ENCODE results near the gene CRY1. TPM values are rescaled to one million over a fixed set of nuclear protein-coding genes. Genes with fewer than 3 reads are reported as not detected.

CRY1 gene
- total RNA-seq, 2 experiments from 2014 or later = 70.7 to 77.4 TPM

GRCh38 chr12:106964526-106964925 is 128.8 kb downstream of the CRY1 start:
- CTCF ChIA-PET = interaction anchor here (1.5 kb wide), 1 partner anchor 12 kb away, joined by 4 read pairs; no protein-coding TSS in a partner anchor
- H3K27me3 Mint-ChIP-seq = no peaks in the 10 kb centered on the region
- POLR2A ChIA-PET = no interaction called here

DNA sequence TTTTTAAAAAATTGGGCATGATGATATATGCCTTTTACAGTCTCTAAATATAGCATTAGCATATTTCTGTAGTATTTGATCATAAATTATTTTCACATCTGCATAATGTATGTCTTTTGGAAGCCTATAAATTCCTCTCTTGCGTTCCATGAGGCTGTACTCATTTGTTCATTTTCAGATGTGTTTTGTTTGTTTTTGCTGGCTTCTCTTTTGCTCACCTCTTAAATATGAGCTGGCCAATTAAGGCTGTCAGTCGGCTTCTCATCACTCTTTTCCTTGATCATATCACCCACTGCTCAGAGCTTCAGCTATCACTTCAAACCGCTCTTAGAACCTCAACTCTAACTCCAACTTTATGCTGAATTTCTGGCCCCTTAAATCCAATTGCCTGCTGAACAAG is 131.1 kb downstream of the CRY1 start:
- Mint-ChIP-seq H3K9me3 (no peaks in the 10 kb centered on the region), H3K27ac (no peak overlapping the region), H3K36me3 (ENCODE audit: low read depth) (peaks cover 50% of the 10 kb centered on the region), H3K4me3 (no peak overlapping the region), H3K27me3 (no peaks in the 10 kb centered on the region), H3K4me1 (ENCODE audit: low read depth) (peaks cover 65% of the 10 kb centered on the region)
- ChIA-PET CTCF (interaction anchor here (0.9 to 1.3 kb wide), 2 partner anchors 15 to 143 kb away, joined by 3 to 4 read pairs; no protein-coding TSS in a partner anchor), POLR2A (no interaction called here)
- DNase-seq (no peak), ATAC-seq (ENCODE audit: poor library complexity) (no peak)
- Histone ChIP-seq H3K4me3 (ENCODE audit: low read length) (no peak overlapping the region), H3K27me3 (ENCODE audit: control insufficient read depth in 1 of 2, insufficient read depth in 2 of 2, low read length in 2 of 2) (no peaks in the 10 kb centered on the region), H3K36me3 (ENCODE audit: insufficient read depth, low read length) (peaks cover 19% of the 10 kb centered on the region), H3K9me3 (ENCODE audit: control insufficient read depth in 1 of 2, insufficient read depth in 1 of 2, low read length in 2 of 2) (no peaks in the 10 kb centered on the region), H3K27ac (ENCODE audit: low read depth in 1 of 2, low read length in 2 of 2) (no peak overlapping the region), H3K4me1 (ENCODE audit: insufficient read depth, low read length) (peaks cover 4% of the 10 kb centered on the region)
- intact Hi-C loops (cut with DNase I, micrococcal nuclease) = no loop called here
- no peak for TF ChIP-seq CTCF (IDR thresholded peaks at IDR 0.05)

More at GRCh38 chr12:106964526-106964925, 128.8 kb downstream of the CRY1 start:
- no peak overlapping the region for H3K4me3 Mint-ChIP-seq
- peaks cover 67% of the 10 kb centered on the region for H3K36me3 Mint-ChIP-seq (ENCODE audit: low read depth)
- no peak overlapping the region for H3K4me3 ChIP-seq (ENCODE audit: low read length)
- no peaks in the 10 kb centered on the region for H3K4me1 ChIP-seq (ENCODE audit: insufficient read depth, low read length)
- DNase-seq = no peak
- peaks cover 19% of the 10 kb centered on the region for H3K36me3 ChIP-seq (ENCODE audit: insufficient read depth, low read length)
- ATAC-seq (ENCODE audit: poor library complexity) = no peak
- peak overlapping the region; percentile 9 for H3K27ac Mint-ChIP-seq
- H3K4me1 Mint-ChIP-seq (ENCODE audit: low read depth) = peaks cover 44% of the 10 kb centered on the region
- H3K27me3 ChIP-seq (ENCODE audit: control insufficient read depth in 1 of 2, insufficient read depth in 2 of 2, low read length in 2 of 2) = no peaks in the 10 kb centered on the region
- H3K27ac ChIP-seq (ENCODE audit: low read depth in 1 of 2, low read length in 2 of 2) = no peak overlapping the region
- no peak for TF ChIP-seq CTCF (IDR thresholded peaks at IDR 0.05)
- H3K9me3 ChIP-seq (ENCODE audit: control insufficient read depth in 1 of 2, insufficient read depth in 1 of 2, low read length in 2 of 2) = no peaks in the 10 kb centered on the region
- intact Hi-C loops (cut with DNase I, micrococcal nuclease) = loop anchor here in 1 of 2 experiments (2.0 kb wide), 1 partner anchor 18 kb away; no protein-coding TSS in a partner anchor
- H3K9me3 Mint-ChIP-seq = no peaks in the 10 kb centered on the region

- Histone ChIP-seq H3K4me1 (ENCODE audit: insufficient read depth, low read length) (peaks cover 4% of the 10 kb centered on the region), H3K27ac (ENCODE audit: low read depth in 1 of 2, low read length in 2 of 2) (no peak overlapping the region), H3K27me3 (ENCODE audit: control insufficient read depth in 1 of 2, insufficient read depth in 2 of 2, low read length in 2 of 2) (no peaks in the 10 kb centered on the region), H3K9me3 (ENCODE audit: control insufficient read depth in 1 of 2, insufficient read depth in 1 of 2, low read length in 2 of 2) (no peaks in the 10 kb centered on the region), H3K36me3 (ENCODE audit: insufficient read depth, low read length) (peaks cover 14% of the 10 kb centered on the region), H3K4me3 (ENCODE audit: low read length) (no peak overlapping the region)
- H3K27me3 Mint-ChIP-seq = no peaks in the 10 kb centered on the region
- H3K36me3 Mint-ChIP-seq (ENCODE audit: low read depth) = peaks cover 48% of the 10 kb centered on the region
- H3K4me1 Mint-ChIP-seq (ENCODE audit: low read depth) = peaks cover 69% of the 10 kb centered on the region
- no peak for DNase-seq
- intact Hi-C loops (cut with DNase I, micrococcal nuclease) = no loop called here
- ChIA-PET CTCF (interaction anchor here (0.6 kb wide), 1 partner anchor 615 kb away, joined by 3 read pairs; no protein-coding TSS in a partner anchor), POLR2A (interaction anchor here (1.2 kb wide), 1 partner anchor 20 kb away, joined by 4 read pairs; no protein-coding TSS in a partner anchor)
- H3K27ac Mint-ChIP-seq = no peak overlapping the region
- ATAC-seq (ENCODE audit: poor library complexity) = no peak
- H3K4me3 Mint-ChIP-seq = peak overlapping the region; percentile 39
- no peak for TF ChIP-seq CTCF (IDR thresholded peaks at IDR 0.05)
- no peaks in the 10 kb centered on the region for H3K9me3 Mint-ChIP-seq
Measured at GRCh38 chr12:106960443-106960842, 132.9 kb downstream of the CRY1 start.

Measured in CD4-positive, alpha-beta T cell (primary cell).